Suppressor macrophage treated with lipopolysaccharide for 4 hours (primary cell): ENCODE measurements around the gene MYRIP.

Experiments
- DNase-seq: peaks from one replicate; pipeline ENCODE4 v3.0.0-alpha.2; 2020

Gene MYRIP

DNA sequence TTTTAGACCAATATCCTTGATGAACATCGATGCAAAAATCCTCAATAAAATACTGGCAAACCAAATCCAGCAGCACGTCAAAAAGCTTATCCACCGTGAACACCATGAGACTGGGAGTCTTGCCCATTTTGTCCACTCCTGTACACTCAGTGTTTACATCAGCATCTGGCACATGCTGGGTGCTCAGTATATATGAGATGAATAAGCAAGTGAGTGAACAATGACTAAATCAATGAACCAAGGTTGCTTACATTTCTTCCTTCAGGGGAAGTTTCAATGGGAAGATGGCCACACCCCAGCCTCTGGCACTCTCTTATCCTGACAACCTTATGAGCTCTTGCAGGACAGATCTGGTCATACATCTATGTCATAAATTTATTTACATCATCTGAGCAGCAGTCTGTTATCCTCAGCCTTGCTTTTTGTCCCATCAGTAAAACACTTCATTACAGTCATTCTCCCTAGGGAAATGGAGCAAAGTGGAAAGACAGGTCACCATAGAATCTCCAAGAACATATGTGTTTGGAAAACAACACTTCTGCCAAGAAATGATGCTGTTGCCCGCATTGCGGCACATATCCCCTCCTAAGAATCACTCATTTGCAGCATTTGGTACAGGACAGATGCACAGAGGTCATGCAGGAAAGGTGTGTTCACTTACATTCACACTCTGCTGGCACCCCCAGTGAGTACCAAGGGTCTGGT lies 328.3 kb downstream of the MYRIP start:
- DNase-seq: no peak

DNA sequence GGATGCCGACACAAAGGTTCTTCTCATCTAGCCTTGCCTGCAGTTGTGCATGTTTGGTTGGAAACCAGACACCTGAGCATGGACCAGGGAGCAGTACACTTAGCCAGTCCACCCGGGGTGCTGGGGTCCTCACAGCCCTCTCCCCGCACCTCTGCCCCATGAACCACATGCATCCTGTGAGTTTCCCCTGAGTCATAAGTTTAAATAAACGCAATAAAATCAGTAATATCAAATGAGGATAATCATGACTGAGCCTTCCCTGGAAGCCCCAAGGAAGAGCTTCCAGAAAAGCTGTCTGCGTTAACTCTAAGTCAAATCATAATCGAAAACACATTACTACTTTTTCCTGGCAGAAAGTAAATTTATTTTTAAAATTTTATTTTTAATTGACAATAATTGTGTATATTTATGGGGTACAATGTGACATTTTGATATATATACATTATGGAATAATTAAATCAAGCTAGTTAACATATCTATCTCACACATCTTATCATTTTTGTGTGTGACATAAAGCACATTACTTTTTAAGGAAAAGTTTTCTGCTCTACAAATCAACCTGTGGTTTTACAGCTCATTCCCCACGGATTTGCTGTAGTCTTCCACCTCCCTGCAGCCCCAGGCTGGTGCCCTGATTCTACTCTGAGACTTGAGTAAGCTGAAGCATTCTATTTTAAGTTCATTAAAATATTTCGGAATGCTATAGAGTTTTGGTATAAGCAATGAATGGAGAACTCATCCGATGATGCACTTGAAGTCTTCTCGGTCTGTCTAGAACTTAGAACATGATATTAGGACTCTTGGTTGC lies 334.1 kb downstream of the MYRIP start:
- no peak for DNase-seq

DNA sequence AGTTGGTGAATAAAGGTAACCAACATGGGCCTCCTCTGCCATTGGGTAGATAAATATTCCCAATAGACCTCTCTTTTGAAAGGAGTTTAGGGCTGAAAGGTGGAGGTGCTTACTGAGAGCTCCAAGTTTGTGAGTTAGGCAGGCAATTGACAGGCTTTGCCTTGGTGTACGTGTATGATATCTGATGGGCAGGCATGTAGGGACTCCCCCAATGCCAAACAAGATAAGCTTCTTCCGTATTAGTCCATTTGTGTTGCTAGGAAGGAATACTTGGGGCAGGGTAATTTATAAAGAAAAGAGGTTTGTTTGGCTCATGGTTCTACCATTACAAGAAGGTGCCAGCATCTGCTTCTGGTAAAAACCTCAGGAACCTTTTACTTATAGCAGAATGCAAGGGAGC lies 339.4 kb downstream of the MYRIP start:
- no peak for DNase-seq

DNA sequence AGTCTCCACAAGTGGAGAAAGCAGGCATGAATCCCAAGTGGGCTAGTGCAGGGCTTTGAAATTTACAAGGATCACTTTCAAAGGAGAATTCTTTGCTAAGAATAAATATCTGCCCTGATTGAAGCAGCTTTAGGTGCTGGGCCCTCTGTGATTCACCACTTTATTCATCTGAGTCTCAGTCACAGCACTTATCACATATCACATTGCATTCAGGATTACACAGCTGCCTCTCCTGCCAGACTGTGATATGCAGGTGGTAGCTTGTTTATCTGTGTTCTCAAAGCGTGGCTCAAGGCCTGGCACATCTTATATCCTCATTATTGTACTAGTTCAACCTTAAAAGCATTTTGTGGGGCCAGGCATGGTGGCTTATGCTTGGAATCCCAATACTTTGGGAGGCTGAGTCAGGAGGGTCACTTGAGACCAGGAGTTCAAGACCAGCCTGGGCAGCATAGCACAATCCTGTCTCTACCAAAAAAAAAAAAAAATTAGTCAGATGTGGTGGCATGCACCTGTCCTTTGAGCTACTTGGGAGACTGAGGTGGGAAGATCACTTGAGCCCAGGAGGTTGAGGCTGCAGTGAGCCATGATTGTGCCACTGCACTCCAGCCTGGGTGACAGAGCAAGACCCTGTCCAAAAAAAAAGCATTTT lies 343.2 kb downstream of the MYRIP start:
- no peak for DNase-seq

DNA sequence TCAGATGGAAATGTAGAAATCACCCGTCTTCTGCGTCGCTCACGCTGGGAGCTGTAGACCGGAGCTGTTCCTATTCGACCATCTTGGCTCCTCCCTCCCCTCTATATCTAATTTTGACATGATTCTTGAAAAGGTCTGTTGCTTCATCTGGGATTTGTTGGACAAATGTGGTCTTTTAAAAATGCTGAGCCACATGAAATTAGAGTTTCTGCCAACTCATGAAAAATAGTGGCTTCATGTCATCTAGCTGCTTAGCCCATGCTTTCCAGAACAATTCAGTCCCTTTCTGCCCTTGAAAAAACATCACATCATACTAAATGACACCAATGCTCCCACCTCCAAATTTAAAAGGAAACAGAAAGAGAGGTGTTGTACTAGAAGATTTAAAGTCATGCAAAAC lies 351.5 kb downstream of the MYRIP start:
- no peak for DNase-seq

DNA sequence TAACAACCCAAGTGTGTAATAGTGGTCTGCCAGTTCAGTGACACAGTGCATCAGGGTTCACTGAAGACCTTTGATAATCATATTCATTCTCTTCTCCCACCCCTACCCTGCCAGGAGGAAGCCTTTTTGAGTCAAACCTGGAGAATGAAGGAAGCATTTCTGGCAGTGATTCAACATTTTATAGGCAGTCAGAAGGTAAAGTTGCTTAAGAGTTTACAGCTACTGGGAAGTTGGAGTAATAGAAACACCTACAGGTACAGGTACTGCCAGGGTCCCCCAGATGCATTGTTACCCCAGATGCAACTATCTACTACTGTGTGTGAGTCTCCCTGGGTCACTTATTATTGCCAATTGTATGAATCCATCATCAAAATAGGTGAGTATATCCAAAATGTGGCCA lies 353.2 kb downstream of the MYRIP start:
- DNase-seq: no peak

DNA sequence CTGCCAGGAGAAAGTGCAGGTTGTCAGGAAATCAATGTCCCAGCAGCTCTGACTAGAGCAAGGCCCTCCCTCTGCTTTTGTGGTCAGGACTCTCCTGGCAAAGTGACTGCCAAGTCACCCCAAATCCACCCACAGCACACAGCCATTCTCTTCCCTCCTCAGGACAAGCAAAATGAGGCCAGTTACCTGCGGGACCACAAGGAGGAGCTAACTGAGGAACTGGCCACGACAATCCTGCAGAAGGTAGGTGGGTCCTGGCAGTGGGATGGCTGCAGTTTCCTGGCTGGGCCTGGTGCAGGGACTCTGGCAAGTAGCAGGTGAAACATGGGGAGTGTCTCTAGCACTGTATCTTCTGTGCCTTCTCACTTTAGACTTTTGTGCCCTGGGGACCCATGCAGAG lies 357.6 kb downstream of the MYRIP start:
- DNase-seq: no peak

DNA sequence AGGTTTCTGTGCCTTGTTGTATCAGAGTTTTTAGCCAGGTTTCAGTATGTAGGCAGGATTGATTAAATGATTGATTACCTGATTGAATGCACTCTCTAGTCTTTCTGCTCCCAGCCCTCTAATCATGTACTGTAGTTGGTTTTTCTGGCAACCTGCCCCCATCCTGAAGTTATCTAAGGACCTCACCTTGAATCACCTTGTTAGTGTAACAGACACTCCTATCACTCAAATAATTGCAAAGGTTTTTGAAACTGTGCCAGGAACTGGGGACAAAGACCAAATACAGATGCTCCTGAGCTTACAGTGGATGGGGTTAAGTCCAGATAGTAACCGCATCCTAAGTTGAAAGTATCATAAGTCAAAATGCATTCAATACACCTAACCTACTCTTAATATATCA lies 358.5 kb downstream of the MYRIP start:
- DNase-seq: no peak

DNA sequence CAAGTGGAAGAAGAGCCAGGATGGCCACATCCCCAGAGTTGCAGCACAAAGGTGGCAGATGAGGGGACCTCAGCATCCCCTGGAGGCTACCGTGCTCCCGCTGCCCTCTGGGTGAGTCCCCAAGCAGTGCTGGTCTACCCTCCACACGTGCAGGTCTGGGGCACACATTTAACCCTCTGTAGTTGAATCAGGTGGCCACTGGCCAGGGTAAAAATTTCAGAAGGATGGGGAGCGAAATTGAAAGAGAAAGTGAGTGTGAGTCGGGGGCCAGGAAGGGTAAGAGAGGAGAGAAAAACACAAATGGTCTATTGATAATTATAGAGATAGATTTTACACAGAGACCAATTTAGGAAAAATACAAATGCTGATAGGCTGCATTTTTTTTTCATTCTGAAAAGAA lies 360.6 kb downstream of the MYRIP start:
- DNase-seq: no peak

DNA sequence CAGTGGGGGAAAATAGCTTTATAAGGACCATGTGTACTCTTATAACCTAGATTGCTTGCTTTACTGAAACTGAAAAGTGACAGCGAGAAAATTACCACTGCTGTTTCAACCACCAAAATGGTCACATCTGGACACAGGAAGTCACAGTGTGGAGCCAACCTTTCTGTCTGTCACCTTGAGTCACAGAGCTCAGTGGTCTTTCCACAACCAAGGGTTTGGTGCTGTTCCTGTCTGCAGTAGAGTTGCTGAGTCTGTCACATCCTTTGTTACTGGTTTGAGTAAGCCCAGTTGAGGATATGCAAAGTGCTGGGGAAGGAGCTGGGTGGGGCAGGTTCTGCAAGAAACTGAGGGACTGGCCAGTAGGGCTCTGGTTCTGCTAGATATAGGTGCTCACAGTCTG lies 361.0 kb downstream of the MYRIP start:
- no peak for DNase-seq

DNA sequence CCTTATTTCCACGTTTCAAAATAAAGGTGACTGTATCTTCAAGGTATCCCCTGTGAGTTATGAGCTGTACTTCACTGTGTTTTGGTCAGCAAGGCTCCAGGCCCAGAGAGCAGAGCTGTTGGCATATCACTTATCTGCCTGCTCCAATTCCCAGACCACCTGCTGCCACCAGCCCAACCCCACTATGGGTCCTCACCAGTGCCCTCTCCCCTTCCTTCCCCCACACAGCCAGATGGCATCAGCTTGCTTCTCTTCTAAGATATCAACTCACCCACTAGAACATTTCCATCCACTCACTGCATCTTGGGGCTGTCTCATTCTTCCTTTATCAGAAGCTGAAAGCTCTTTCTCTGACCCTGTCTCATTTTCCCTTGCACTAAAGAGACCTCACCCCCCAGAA lies 363.2 kb downstream of the MYRIP start:
- DNase-seq: no peak

DNA sequence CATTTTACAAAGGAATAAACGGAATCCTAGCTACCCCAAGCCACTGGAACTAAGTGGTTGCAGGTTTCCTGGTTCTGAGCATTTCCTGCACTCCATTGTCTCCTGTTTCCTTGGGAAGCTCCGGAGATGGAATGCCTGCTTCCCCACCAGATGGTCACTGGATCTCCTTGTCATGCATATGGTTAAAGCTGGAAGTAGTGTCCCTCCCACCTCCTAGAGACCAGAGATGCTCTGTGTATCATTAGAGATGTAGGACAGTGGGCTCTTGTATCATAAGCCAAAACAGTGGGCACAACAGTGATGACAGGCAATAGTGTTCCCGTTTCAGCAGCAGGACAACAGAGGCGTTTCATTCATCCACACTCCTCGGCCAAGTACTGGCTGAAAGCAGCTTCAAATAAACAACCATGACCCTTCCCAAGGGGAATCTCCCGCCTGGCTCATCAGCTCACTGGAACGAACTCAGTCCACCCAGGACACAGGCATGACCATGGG lies 363.9 kb downstream of the MYRIP start:
- DNase-seq: no peak

DNA sequence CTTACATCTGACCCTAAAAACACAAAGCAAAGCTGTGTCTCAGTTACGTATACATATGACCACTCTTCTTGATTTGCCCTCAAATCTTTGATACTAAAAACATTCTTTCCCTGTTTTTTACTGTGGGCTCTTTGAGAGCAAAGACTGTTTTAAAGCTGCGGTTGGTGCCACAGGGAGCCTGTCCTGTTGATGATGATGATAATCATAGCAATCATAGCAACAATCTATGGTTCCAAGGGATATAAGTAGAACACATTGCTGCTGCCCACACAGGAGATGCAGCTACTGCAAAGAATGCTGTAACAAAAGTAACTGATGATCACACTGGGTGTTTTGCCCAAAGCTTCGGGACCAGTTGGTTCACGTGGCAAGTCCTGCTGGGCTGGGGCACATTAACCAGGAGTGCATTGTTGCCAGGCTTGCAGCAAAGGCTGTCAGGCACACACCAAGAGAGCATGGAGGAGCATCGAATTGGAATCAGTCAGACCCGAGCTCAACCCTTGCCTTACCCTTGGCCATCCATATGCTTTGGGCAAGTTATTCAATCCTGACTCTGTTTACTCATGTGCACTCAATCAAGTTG lies 368.7 kb downstream of the MYRIP start:
- no peak for DNase-seq

DNA sequence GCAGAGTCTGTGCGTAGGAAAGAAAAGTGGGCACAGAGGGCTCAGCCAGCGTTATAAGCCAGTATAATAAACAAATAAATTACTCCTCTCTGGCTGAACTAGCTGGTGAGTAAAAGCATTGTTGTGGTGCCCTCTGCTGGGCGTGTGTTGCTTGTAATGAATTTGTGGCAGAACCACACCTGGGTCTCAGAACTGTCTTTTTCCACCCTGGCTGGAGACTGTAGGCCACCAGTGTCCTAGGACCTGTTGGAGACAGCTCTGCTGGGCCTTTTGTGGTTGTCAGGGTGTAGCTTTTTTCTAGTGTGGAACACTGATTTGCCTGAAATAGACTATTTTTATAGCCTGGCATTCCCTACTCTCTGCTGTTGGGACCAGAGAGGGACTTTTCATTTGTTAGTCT lies 369.6 kb downstream of the MYRIP start:
- DNase-seq: peak; percentile 47

DNA sequence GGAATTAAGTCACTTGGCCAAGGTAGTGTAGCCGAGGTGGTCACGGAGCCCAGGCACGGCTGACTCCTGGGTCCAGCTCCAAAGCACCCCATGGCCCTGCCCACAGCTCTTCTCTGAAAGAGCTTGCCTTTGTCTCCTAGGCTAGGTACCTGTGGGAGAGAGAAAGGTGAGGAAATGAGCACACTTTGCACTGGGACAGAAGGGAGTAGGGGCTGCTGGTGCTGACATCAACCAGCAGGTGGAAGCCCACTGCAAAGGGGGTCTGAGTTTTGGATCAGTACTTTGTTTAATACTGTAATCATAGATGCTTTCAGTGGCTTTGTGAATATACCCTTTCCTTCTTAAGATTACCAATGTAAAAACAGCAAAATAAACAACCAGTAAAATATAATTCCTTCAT lies 371.8 kb downstream of the MYRIP start:
- no peak for DNase-seq

DNA sequence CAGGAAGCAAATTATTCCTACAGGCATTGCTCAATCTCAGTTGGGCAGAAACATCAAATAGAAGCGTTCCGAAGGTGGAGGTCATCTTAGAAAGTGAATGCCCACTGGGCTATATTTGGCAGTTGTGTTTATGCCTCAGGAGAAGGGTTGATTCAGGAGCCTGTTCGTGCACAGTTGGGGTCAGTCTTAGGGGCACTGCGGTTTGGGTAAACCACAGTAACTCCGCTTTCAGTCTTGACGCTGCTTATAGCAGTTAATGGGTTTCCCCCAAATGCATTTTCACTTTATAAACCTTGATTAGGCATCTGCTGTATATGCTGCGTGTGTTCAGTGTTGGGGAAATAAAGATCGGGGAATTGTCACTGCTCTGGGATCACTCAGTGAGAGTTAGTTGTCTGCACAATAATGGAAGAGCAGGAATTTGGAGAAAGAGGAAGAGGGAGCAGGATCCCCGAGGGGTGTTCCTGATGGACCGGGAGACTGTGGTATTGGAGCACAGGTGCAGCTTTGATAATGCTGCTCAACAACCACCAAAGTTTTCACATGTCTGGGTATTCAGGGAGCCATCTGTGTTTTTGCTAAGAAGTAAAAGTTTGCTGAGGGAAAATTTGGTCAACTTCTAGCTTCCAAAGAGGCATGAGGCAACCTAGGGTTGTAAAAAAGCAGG lies 375.8 kb downstream of the MYRIP start:
- DNase-seq: no peak

DNA sequence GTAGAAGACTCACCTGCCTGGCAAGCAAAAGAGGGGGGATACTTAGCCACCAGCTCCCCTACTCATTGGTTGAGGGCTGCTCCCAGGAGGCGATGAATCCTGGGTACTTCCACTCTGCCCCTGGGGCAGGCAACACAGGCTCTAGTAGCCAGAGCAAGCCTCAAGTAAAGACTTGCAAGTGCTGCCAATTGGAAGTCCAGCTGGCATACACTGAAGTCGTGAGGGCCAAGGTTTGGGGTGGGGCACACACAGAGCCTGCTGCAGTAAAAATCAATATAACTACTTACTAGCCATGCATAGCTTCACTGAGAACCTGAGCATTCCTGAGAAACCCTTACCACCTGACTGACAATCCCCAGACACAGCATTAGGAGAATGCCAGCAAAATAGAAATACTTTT lies 377.1 kb downstream of the MYRIP start:
- DNase-seq: no peak

DNA sequence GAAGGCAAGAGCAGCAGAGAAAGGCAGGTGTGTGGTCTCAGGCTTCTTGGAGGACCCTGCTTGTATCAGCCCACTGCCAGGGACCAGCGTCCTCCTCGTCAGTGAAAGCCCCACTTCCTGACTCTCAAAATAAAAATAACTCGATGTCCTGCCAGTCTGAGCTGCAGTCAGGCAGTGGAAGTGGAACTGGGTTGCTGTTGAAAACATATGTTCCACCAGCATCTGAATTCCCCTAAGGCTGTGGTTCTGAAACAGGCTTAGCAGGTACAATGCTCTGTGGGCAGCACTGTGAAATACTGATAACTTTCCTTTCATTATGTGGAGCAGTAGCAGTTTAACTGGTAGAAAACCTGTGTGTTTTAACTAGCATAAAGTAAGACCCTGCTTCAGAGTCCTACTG lies 378.5 kb downstream of the MYRIP start:
- DNase-seq: no peak

DNA sequence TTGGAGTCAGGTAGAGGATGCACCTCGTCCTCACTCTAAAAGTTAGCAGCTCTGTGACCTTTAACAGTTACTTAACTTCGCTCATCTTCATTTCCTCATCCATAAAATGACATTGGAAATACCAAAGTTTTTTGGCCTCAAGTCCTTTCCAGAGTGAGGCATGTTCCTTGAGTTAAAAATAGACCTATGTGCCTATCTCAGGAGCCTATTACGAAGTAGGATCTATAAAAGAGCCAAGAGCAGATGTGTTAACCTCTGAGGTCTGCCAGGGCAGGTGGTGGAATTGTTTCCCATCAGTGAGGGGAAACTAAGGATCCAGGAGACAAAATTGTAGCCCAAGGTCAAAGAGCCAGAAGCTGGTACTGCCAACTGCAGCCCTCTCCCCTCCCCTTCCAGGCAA lies 379.7 kb downstream of the MYRIP start:
- no peak for DNase-seq

DNA sequence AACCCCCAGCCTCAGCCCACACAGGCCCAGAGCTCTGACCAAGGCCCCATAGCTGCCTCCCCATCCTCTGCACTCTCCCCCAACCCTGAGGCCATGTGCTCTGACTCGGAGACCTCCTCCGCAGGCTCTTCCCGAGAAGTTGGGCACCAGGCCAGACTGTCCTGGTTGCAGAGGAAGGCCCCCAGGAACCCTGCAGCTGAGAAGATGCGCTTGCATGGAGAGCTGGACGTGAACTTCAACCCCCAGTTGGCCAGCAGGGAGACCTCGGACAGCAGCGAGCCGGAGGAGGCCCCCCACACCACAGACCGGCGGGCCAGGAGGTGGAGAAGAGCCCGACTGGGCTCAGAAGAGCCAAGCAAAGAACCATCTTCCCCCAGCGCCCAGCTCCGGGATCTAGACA lies 380.6 kb downstream of the MYRIP start:
- DNase-seq: no peak

DNA sequence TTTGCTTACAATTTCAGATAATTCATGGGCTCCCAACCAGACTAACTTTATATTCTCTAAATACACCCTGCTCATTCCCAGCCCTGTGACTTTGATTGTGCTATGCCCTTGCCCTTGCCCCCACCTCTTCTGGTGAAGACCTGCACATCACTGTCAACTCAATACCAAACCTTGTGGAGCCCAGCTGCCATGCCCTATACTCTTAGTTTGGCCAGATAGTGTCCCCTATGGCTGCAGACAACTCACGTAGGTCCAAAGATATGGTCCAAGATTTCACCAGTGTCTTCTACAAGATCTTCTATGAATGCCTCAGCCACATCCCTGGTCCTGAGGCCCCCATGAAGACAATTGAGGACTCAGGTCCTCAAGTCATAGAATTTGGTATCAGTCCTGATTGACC lies 381.8 kb downstream of the MYRIP start:
- DNase-seq: no peak

DNA sequence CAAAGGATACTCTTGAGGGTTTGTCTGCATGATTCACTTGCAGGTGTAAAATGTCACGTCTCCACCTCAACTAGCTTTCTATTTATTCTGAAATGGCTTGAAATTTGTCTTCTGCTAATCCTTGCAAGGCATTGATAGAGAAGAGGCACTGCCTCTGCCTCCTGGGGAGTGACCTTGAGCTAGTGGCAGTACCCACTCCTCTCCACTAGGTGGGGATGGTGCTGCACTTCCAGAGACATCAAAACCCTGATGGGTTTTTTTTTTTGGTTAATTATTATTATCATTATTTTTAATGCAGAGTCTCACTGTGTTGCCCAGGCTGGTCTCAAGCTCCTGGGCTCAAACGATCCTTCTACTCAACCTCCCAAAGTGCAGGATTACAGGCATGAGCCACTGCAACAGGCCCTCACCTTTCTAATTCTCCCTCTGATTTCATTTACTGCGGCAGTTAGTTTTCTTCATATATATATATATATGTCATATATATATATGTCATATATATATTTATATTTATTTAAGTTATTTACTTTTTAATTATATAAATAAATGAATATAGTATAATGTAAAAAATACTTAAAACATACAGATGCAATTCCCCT lies 382.5 kb downstream of the MYRIP start:
- peak; percentile 73 for DNase-seq

DNA sequence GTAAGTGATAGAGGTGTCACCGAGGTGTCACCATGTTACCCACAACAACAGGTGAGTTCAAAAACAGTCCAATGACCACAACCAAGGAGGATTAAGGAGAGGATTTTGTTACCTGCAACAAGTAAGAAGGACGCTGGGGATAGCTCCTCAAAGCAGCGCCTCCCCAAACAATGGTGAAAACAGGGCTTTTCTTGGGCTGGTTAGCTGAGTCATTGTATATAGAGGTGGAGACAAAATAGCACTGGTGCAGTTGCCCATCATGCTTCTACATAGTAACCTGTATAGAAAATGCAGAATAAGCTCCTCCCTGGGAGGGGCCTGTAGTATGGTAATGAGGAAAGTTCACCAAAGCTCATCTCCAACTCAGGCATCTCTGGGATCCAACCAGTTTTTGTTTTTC lies 383.2 kb downstream of the MYRIP start:
- DNase-seq: no peak
